Measurements from ENCODE around the gene RER1.

DNA sequence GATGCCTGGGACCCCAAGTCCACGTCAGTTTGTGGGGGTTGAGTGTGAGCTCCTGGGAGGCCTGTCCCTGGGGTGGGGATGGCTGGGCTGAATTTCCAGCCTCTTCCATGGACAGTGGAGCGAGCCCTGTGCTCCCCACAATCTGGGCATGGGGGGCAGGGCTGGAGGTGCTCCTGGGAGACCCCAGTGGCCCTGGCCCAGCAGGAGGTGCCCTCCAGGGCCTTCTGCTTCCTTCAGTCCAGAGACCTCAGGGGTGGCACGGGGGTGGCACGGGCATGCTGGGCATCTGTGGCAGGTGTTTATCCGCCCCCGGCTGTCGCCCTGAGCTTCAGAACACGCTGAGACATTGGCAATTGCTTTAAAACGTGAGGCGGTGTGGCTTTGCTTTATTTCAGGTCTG lies 41.1 kb upstream of the RER1 start:
- TF ChIP-seq, protein P1, sequence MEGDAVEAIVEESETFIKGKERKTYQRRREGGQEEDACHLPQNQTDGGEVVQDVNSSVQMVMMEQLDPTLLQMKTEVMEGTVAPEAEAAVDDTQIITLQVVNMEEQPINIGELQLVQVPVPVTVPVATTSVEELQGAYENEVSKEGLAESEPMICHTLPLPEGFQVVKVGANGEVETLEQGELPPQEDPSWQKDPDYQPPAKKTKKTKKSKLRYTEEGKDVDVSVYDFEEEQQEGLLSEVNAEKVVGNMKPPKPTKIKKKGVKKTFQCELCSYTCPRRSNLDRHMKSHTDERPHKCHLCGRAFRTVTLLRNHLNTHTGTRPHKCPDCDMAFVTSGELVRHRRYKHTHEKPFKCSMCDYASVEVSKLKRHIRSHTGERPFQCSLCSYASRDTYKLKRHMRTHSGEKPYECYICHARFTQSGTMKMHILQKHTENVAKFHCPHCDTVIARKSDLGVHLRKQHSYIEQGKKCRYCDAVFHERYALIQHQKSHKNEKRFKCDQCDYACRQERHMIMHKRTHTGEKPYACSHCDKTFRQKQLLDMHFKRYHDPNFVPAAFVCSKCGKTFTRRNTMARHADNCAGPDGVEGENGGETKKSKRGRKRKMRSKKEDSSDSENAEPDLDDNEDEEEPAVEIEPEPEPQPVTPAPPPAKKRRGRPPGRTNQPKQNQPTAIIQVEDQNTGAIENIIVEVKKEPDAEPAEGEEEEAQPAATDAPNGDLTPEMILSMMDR (IDR thresholded peaks at IDR 0.05): no peak
- TF ChIP-seq EP300 (IDR thresholded peaks at IDR 0.05) (no peak), POLR2AphosphoS5 (IDR thresholded peaks at IDR 0.05) (no peak), POLR2A (IDR thresholded peaks at IDR 0.05) (no peak)
